ENCODE data around the gene SETBP1.

Gene SETBP1

GRCh38 chr18:44946529-44947113 is 265.9 kb downstream of the SETBP1 start:
- FAIRE-seq: no peak

- no peak for FAIRE-seq
These were observed 269.3 kb downstream of the SETBP1 start for GRCh38 chr18:44949967-44950366.

- no peak for FAIRE-seq
These were observed 270.1 kb downstream of the SETBP1 start for GRCh38 chr18:44950685-44951195.

- FAIRE-seq: no peak
These were observed 271.1 kb downstream of the SETBP1 start for GRCh38 chr18:44951748-44952147.

GRCh38 chr18:44954257-44954656 is 273.6 kb downstream of the SETBP1 start:
- no peak for FAIRE-seq

GRCh38 chr18:44955825-44956224 is 275.1 kb downstream of the SETBP1 start:
- no peak for FAIRE-seq

GRCh38 chr18:44957025-44957424 is 276.3 kb downstream of the SETBP1 start:
- FAIRE-seq: no peak

GRCh38 chr18:44957461-44957860 is 276.8 kb downstream of the SETBP1 start:
- no peak for FAIRE-seq

GRCh38 chr18:44958040-44958439 is 277.4 kb downstream of the SETBP1 start:
- no peak for FAIRE-seq

GRCh38 chr18:44958455-44958854 is 277.8 kb downstream of the SETBP1 start:
- FAIRE-seq: no peak

- FAIRE-seq: no peak
These were observed 278.3 kb downstream of the SETBP1 start for GRCh38 chr18:44959013-44959412.

GRCh38 chr18:44960580-44960979 is 279.9 kb downstream of the SETBP1 start:
- no peak for FAIRE-seq

- no peak for FAIRE-seq
These were observed 280.8 kb downstream of the SETBP1 start for GRCh38 chr18:44961288-44961995.

- FAIRE-seq: no peak
These were observed 286.9 kb downstream of the SETBP1 start for GRCh38 chr18:44967599-44967998.

GRCh38 chr18:44968336-44968735 is 287.6 kb downstream of the SETBP1 start:
- no peak for FAIRE-seq

- FAIRE-seq: no peak
These were observed 288.6 kb downstream of the SETBP1 start for GRCh38 chr18:44969214-44969795.

- FAIRE-seq: no peak
These were observed 292.6 kb downstream of the SETBP1 start for GRCh38 chr18:44973282-44973681.

GRCh38 chr18:44974174-44974573 is 293.5 kb downstream of the SETBP1 start:
- no peak for FAIRE-seq

GRCh38 chr18:44977856-44978255 is 297.2 kb downstream of the SETBP1 start:
- no peak for FAIRE-seq

- no peak for FAIRE-seq
These were observed 299.1 kb downstream of the SETBP1 start for GRCh38 chr18:44979748-44980147.

- no peak for FAIRE-seq
These were observed 300.4 kb downstream of the SETBP1 start for GRCh38 chr18:44981121-44981520.

- no peak for FAIRE-seq
These were observed 306.2 kb downstream of the SETBP1 start for GRCh38 chr18:44986933-44987332.

- FAIRE-seq: no peak
These were observed 306.7 kb downstream of the SETBP1 start for GRCh38 chr18:44987371-44987770.
